Bone marrow (tissue), 2 donors: ENCODE results near the gene ZFAND3.

ENCODE experiments used
- DNase-seq, 2 donors: peaks; one replicate each; lab custom pipeline; 2025; lab: John Stamatoyannopoulos, UW

The ZFAND3 gene

DNA sequence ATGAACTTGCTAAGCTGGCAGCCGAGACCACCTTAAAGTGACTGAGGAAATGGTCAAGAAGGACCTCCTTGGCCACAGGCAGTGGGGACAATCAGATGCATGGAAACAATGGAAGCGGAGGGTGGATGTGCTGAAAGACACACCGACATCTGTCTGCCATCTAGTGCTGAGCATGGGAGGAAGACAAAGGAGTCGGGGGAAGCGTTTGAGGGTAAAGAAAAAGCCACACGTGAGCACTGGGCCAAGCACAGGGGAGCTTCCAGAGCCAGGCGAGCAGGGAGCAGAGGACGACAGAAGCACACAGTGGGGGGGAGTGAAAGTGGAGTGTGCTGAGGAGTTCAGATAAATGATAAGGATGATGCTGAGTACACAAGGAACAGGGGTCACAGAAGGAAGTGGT is 367.8 kb downstream of the ZFAND3 start:
- no peak for DNase-seq

DNA sequence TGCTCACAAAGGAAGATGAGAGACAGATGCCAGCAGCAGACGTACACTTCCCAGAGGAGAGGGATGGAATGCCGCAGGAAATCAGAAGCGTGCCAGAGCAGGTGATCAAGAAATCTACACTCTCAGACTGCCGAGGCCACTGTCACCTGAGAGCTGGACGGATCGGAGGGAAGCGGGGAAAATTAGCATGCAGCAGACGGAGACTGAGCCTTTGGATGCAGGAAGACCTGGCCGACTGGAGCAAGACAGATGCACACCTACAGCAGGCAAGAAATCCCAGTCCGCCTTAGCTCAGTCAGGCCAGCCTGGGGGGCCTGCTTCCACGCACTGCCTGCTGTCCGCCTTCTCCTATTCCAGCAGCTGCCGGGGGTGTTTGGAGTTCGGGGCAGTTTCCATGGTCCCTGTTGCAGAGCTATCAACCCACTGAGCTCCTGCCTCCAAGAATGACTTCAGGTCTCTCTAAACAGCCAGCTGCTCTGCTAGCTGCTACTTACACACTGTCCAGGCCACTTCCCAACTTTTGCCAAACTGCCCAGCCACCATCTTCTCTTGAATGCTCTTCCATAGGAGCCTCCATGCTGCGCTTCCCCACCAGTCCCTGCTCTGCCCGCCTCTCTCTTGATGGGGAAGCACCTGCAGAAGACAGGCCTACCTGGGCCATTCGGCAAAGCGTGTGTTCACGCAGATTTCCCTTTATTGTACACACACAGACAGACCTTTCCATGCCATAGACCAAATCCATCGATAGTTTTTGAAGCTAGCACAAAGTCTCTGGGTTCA is 368.5 kb downstream of the ZFAND3 start:
- DNase-seq: no peak

DNA sequence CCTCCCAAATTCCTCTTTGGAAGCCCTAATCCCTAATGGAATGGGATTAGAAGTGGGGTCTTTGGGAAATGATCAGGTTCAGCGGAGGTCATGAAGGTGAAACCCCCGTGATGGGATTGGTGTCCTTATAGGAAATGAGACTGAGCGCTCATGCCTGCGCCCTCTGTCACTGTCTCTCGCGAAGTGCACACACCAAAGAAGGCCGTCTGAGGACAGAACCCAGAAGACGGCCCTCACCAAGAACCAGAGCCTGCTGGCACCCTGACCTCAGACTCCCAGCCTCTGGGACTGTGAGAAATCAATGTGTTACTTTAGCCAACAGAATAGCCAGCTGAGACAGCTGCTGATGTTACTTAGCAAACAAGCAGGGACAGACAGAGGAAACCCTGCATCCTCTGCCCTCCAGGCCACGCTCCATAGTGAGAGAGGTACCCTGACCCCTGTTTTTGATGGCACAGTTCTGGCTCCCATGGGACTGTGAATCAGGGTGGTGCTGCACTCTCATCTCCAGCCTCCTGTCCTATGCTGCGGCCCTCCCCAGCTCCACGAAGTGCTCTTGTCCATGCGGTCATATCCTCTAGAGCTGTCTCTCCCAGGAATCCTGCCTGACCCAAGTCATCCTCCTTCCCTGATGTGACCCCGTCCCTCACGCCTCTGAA is 369.3 kb downstream of the ZFAND3 start:
- DNase-seq: no peak

DNA sequence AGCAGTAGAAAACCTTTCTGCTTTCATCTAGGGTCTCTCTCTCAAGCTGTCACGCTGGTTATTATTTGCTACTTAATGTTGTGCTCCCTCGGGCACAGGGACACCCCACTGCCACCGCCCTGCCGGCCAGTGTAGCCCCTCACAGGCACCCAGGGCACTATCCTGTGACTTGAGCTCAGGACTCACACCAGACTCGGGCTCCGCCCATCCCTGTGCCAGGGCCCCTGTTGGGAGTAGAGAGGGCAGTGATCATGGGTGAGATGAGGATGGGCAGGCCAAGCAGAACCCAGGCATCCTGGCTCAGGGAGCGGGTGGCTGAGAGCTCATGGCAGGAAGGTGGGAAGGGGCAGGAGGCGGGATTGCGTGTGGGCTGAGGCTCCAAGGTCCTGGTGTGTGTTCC is 371.9 kb downstream of the ZFAND3 start:
- no peak for DNase-seq

DNA sequence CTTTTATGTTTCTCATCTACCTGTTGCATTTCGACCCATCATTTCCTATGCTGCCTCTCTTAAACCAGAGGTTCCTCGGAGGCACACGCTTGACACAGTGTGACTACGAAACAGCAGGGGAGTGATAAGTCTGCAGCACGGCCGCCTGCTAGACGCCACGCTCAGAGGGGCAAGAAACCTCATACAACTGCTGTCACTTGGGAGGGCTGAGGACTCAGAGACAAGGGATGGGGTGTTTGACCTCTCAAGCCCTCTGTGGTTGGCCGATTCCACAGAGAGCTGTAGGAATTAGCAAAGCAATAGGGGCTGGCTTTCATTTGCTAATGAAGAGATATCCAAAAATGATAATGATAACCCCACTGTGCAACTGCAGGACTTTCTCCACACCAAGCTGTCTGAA is 372.5 kb downstream of the ZFAND3 start:
- DNase-seq: no peak

DNA sequence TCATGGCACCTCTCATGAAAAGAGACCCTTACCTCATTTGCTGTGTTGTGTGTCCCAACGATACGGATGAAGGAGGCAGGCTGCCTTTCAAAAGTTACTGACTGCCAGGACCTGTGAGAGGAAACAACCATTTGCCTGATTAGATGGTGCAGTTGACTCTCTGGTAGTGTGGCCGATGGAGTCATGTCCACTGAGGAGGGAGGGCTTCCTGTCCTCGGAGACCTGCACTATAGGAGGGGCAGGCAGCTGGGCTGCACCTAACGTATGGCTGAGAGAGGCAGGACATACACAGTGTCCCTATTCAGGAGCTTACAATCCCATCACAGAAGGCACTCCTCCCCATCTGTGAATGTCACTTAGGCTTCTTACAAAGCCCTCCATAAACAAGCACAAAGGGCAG is 373.0 kb downstream of the ZFAND3 start:
- no peak for DNase-seq

DNA sequence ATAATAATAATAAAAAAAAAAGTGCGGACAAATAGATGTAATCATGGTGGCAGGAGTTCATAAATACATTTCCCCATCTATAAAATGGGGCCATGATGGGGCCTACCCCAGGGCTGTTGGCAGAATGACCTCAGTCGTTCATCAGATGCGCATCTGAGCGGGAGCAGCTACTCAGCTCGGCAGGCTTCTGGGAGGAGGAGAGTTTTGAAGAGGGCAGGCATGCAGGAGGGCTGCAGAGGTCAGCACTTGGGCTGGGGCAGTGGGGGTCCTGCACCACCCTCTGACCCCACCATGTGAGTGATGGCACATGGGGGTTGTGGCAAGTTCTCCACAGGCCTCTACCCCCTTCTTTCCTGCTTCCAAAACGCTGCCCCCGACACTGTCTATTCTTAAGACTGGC is 373.5 kb downstream of the ZFAND3 start:
- DNase-seq: no peak

DNA sequence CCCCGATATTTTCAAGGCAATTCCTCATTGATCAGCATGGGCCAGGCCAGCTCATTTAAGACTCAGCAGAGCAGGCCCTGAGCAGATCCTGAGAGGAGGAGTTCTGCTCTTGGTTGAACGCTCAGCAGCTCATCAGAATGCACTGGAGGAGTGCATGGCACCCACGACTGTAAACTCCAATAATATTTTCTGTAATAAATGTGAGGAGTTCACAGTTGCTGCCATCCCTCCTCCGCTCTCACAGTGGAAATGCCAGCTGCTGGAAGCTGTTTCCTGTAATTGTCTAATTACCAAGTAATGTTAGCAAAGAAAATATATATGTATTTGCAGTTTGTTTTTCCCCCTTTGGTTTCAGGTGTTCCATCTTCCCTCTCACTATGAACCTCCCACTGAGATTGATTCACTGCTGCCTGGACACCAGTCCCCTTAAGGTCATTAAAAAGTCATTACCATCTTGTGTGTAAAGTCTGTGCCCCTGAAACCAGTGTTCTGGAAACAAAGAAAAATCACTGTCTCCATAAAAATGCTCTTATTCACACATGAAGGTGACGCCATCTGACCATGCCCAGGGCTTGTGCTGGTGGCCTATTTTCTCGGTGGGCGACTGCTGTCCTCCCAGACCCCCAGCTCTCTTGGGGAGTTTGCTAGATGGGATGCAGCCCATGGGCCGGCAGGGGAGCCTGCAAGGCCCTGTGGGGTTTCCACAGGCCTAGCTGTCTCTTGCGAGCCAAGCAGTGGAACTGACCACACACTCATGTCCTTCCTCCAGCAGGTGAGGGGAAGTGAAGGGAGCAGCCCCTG is 374.2 kb downstream of the ZFAND3 start:
- no peak for DNase-seq

DNA sequence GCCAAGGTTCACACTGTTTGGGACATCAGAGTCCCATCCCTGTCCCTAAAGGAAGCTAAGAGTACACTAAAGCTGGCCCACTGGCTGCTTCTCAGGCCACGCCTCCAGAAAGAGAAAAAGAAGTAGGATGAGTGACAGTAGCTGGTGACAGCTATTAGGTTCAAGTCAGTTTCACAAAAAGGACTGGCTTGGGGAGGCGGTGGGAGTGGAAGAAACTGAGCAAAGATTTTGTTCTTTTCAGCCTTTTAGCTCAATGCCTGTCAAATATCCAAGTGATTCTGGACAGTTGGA is 374.7 kb downstream of the ZFAND3 start:
- DNase-seq: no peak

DNA sequence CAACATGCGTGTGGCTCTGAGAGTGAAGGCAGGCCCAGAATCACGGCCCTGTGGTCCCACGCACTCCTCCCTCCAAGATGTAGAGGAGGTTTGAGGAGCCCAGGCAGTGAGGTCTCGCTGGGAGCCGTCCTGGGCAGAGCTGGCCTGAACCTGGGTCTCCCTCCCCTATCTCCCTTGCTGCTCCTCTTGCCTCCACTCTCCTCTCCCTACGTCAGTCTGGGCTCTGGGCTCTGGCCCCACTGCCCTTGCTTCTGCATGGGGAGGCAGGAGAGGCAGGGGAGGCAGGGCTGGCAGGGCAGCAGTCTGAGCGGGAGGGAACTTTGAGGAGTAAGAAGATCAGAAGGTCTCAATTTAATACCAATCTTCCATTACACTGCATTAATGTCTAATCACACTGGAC is 375.1 kb downstream of the ZFAND3 start:
- no peak for DNase-seq

DNA sequence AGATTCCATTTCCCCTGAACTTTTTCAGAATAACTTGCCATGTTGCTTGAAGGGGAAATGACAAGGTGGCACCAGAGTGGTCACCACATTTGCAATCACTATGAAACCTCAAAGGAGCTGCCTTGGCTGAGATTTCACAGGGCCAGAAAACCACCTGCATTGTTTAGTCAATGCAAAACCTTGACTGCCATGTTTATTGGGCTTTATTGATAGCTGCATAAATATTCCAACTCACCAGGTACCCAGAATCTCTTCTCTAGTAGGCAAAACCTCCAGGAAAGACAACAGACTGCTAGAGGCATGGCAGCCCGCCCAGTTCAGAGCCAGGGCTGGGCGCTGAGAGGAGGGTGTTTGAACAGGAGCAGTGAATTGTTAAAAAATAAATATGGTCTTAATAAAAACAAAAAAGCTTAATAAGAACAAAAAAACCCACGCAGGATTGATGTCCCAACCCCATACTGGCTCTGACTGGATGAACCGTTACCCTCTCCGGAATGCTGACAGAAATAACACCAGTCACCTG is 375.6 kb downstream of the ZFAND3 start:
- no peak for DNase-seq

DNA sequence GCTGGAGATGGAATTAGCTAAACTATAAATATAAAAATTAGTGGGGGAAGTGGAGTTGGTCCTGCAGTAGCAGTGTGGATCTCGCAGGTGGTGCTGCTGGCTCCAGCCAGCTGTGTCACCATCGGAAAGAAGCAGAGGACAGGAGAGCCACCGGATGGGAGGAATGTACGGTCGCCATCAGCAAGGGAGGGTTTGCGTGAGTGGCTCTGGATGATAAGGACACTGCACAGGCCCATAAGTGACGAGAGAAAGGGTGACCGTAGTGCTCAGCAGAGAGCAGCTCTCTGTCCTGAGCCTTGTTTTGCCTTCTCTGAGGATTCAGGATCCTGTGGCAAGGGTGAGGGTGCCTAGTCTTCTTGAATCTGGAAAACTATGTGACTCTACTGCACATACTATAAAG is 378.7 kb downstream of the ZFAND3 start:
- DNase-seq: no peak
